DOHH2 (cell line): Measurements from ENCODE around the gene CLEC18B.

Experiments used
- H3F3A ChIP-seq: fragments of 200-600 bp; sonication (generic), shearing (Covaris generic); 2 replicates; pipeline ENCODE4 v1.6.0; 2016; ENCODE audit warnings: antibody characterized with exemption, mild to moderate bottlenecking; ENCODE audit not compliant: control insufficient read depth, insufficient read depth
- H3K27ac ChIP-seq: fragments of 200-600 bp; sonication (generic); 2 replicates; pipeline ENCODE4 v1.5.1; 2014; ENCODE audit warnings: low read depth, mild to moderate bottlenecking, low read length, moderate library complexity
- H3K27me3 ChIP-seq: fragments of 200-600 bp; sonication (generic); 2 replicates; pipeline ENCODE4 v1.6.1; 2014; ENCODE audit warnings: mild to moderate bottlenecking, low read length, mixed read lengths; ENCODE audit not compliant: control insufficient read depth
- H3K36me3 ChIP-seq: fragments of 200-600 bp; sonication (generic); 2 replicates; pipeline ENCODE4 v1.6.1; 2014; ENCODE audit warnings: mild to moderate bottlenecking, low read length, moderate library complexity, mixed read lengths; ENCODE audit not compliant: control insufficient read depth
- H3K4me1 ChIP-seq: fragments of 200-600 bp; sonication (generic); 2 replicates; pipeline ENCODE4 v1.6.1; 2014; ENCODE audit warnings: mild to moderate bottlenecking, low read length, mixed read lengths; ENCODE audit not compliant: control insufficient read depth
- H3K4me2 ChIP-seq: fragments of 200-600 bp; sonication (generic); 2 replicates; pipeline ENCODE4 v1.6.0; 2014; ENCODE audit warnings: mild to moderate bottlenecking, low read length, moderate library complexity
- H3K4me3 ChIP-seq: fragments of 200-600 bp; sonication (generic); 2 replicates; pipeline ENCODE4 v1.5.1; 2014; ENCODE audit warnings: mild to moderate bottlenecking, low read length, mixed read lengths
- H3K79me2 ChIP-seq: fragments of 200-600 bp; sonication (generic); 2 replicates; pipeline ENCODE4 v1.6.1; 2014; ENCODE audit warnings: mild to moderate bottlenecking, low read length, mixed read lengths; ENCODE audit not compliant: control insufficient read depth
- H3K9me2 ChIP-seq: fragments of 200-600 bp; sonication (generic); replicated peaks from 2 replicates; pipeline ENCODE4 v1.6.1; 2014; ENCODE audit warnings: mild to moderate bottlenecking, low read length, mixed read lengths; ENCODE audit not compliant: control insufficient read depth
- H3K9me3 ChIP-seq: fragments of 200-600 bp; sonication (generic); 2 replicates; pipeline ENCODE4 v1.6.1; 2014; ENCODE audit warnings: antibody characterized with exemption, low read length, mixed read lengths; ENCODE audit not compliant: control insufficient read depth, insufficient read depth
- H4K20me1 ChIP-seq: fragments of 200-600 bp; sonication (generic); 2 replicates; pipeline ENCODE4 v1.6.0; 2014; ENCODE audit warnings: low read depth, mild to moderate bottlenecking, antibody characterized with exemption, low read length, moderate library complexity; ENCODE audit not compliant: control insufficient read depth, insufficient read depth
- CTCF ChIP-seq: fragments of 200-600 bp; sonication (generic); IDR thresholded peaks from one replicate; pipeline ENCODE4 v1.5.1; 2014; ENCODE audit warnings: antibody characterized with exemption, mild to moderate bottlenecking, low read depth, low read length; ENCODE audit not compliant: poor library complexity, severe bottlenecking
- EZH2phosphoT487 ChIP-seq: fragments of 200-600 bp; sonication (generic); IDR thresholded peaks from 2 replicates; pipeline ENCODE4 v1.6.1; 2017; ENCODE audit warnings: borderline replicate concordance, mild to moderate bottlenecking, antibody characterized with exemption, low read length, moderate library complexity, mixed read lengths

CLEC18B gene

GRCh38 chr16:74463888-74464287 lies 42.6 kb upstream of the CLEC18B start:
- no peaks in the 10 kb centered on the region for H4K20me1 ChIP-seq
- H3K9me3 ChIP-seq = no peaks in the 10 kb centered on the region
- H3K4me2 ChIP-seq = no peak overlapping the region
- no peak overlapping the region for H3K27ac ChIP-seq
- H3K4me3 ChIP-seq = no peak overlapping the region
- no peaks in the 10 kb centered on the region for H3K27me3 ChIP-seq
- H3K79me2 ChIP-seq = no peaks in the 10 kb centered on the region
- peaks cover 59% of the 10 kb centered on the region for H3K36me3 ChIP-seq
- no peak for TF ChIP-seq CTCF
- TF ChIP-seq EZH2phosphoT487 = no peak
- no peaks in the 10 kb centered on the region for H3F3A ChIP-seq
- no peaks in the 10 kb centered on the region for H3K9me2 ChIP-seq
- H3K4me1 ChIP-seq = peaks cover 7% of the 10 kb centered on the region

GRCh38 chr16:74462361-74462760 lies 41.1 kb upstream of the CLEC18B start:
- no peak overlapping the region for H3K4me3 ChIP-seq
- H3F3A ChIP-seq = no peaks in the 10 kb centered on the region
- no peaks in the 10 kb centered on the region for H3K79me2 ChIP-seq
- no peak overlapping the region for H3K4me2 ChIP-seq
- no peaks in the 10 kb centered on the region for H4K20me1 ChIP-seq
- peaks cover 56% of the 10 kb centered on the region for H3K36me3 ChIP-seq
- no peaks in the 10 kb centered on the region for H3K9me2 ChIP-seq
- no peak overlapping the region for H3K27ac ChIP-seq
- TF ChIP-seq CTCF = no peak
- no peak for TF ChIP-seq EZH2phosphoT487
- H3K4me1 ChIP-seq = peaks cover 7% of the 10 kb centered on the region
- no peaks in the 10 kb centered on the region for H3K27me3 ChIP-seq
- no peaks in the 10 kb centered on the region for H3K9me3 ChIP-seq

- Histone ChIP-seq H3K36me3 (peaks cover 51% of the 10 kb centered on the region), H3K4me3 (no peak overlapping the region), H3K27ac (no peak overlapping the region), H3K9me3 (no peaks in the 10 kb centered on the region), H3K4me2 (no peak overlapping the region), H3K27me3 (no peaks in the 10 kb centered on the region), H3K4me1 (peaks cover 7% of the 10 kb centered on the region), H3F3A (no peaks in the 10 kb centered on the region), H4K20me1 (no peaks in the 10 kb centered on the region), H3K9me2 (no peaks in the 10 kb centered on the region), H3K79me2 (no peaks in the 10 kb centered on the region)
- no peak for TF ChIP-seq CTCF
- no peak for TF ChIP-seq EZH2phosphoT487
These were observed 40.5 kb upstream of the CLEC18B start for GRCh38 chr16:74461826-74462225.

- H3K36me3 ChIP-seq = peaks cover 51% of the 10 kb centered on the region
- H3K9me3 ChIP-seq = no peaks in the 10 kb centered on the region
- H3K4me3 ChIP-seq = no peak overlapping the region
- H3K79me2 ChIP-seq = no peaks in the 10 kb centered on the region
- no peak for TF ChIP-seq CTCF
- TF ChIP-seq EZH2phosphoT487 = no peak
- no peaks in the 10 kb centered on the region for H3K9me2 ChIP-seq
- H4K20me1 ChIP-seq = no peaks in the 10 kb centered on the region
- peaks cover 7% of the 10 kb centered on the region for H3K4me1 ChIP-seq
- no peak overlapping the region for H3K4me2 ChIP-seq
- H3K27me3 ChIP-seq = no peaks in the 10 kb centered on the region
- no peaks in the 10 kb centered on the region for H3F3A ChIP-seq
- H3K27ac ChIP-seq = no peak overlapping the region
These were observed 39.3 kb upstream of the CLEC18B start for GRCh38 chr16:74460542-74460941.
